ENCODE measurements around the gene FBL. TPM values are rescaled to one million over a fixed set of nuclear protein-coding genes. Genes with fewer than 3 reads are reported as not detected.

The FBL gene
- total RNA-seq, 1 experiment from 2014 or later, result 186 TPM

DNA sequence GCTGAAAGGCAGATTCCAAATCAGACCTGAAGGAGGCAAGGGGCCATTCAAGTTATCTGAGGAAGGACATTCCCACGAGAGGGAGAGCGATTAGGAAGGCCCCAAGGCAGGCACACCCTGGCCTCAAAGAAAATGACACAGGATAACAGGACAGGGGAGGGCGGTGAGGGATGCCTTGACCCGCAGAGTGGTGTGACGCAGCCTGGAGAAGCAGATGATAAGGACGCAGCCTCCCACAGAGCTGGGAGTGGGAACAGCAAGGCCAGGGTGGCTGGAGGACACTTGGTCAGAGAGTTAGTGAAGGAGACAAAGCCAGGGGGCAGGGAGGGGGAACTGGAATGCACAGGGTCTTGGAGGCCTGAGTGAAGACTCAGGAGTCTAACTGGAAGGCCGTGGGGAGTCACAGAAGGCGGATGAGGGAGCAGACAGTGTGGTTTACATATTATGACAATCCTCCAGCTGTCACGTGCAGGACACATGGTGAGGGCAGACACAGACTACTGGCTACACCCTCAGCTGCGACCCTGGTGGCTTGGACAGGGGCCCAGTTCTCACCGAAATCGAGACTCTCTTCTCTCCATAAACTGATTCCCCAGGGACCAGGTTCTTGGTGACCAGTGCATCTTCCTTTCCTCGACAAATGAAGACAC, 6.4 kb downstream of the FBL start:
- Histone ChIP-seq H3K27me3 (ENCODE audit: low read length) (no peaks in the 10 kb centered on the region), H2AFZ (ENCODE audit: low read length) (no peak overlapping the region), H4K20me1 (ENCODE audit: low read length) (peaks cover 38% of the 10 kb centered on the region), H3K79me2 (ENCODE audit: low read length) (peaks cover 57% of the 10 kb centered on the region), H3K4me2 (ENCODE audit: low read length) (no peak overlapping the region), H3K4me1 (ENCODE audit: insufficient read depth, low read length) (peaks cover 24% of the 10 kb centered on the region), H3K27ac (ENCODE audit: low read length) (no peak overlapping the region), H3K36me3 (ENCODE audit: low read depth, low read length) (peaks cover 39% of the 10 kb centered on the region), H3K9ac (ENCODE audit: low read length) (no peak overlapping the region), H3F3A (ENCODE audit: low read length, unreplicated experiment) (no peaks in the 10 kb centered on the region), H3K9me3 (ENCODE audit: low read length) (no peaks in the 10 kb centered on the region), H3K4me3 (ENCODE audit: low read length) (no peak overlapping the region), H3K9me2 (replicated peaks; ENCODE audit: low read length) (no peaks in the 10 kb centered on the region)
- no peak for ATAC-seq
- no peak for DNase-seq
- ChIA-PET CTCF (no interaction called here), POLR2A (ENCODE audit: unreplicated experiment) (no interaction called here)
- BruUV-seq (replicated peaks), result no TSS peak
- intact Hi-C loops (cut with micrococcal nuclease), result no loop called here
- TF ChIP-seq EZH2phosphoT487 (IDR thresholded peaks at IDR 0.05; ENCODE audit: borderline replicate concordance, low read length), result no peak
- TF ChIP-seq, protein P1, sequence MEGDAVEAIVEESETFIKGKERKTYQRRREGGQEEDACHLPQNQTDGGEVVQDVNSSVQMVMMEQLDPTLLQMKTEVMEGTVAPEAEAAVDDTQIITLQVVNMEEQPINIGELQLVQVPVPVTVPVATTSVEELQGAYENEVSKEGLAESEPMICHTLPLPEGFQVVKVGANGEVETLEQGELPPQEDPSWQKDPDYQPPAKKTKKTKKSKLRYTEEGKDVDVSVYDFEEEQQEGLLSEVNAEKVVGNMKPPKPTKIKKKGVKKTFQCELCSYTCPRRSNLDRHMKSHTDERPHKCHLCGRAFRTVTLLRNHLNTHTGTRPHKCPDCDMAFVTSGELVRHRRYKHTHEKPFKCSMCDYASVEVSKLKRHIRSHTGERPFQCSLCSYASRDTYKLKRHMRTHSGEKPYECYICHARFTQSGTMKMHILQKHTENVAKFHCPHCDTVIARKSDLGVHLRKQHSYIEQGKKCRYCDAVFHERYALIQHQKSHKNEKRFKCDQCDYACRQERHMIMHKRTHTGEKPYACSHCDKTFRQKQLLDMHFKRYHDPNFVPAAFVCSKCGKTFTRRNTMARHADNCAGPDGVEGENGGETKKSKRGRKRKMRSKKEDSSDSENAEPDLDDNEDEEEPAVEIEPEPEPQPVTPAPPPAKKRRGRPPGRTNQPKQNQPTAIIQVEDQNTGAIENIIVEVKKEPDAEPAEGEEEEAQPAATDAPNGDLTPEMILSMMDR (conservative IDR thresholded peaks at IDR 0.05; ENCODE audit: low read depth, low read length), result no peak
- no peak for TF ChIP-seq EZH2 (IDR thresholded peaks at IDR 0.05; ENCODE audit: low read length, unreplicated experiment)

DNA sequence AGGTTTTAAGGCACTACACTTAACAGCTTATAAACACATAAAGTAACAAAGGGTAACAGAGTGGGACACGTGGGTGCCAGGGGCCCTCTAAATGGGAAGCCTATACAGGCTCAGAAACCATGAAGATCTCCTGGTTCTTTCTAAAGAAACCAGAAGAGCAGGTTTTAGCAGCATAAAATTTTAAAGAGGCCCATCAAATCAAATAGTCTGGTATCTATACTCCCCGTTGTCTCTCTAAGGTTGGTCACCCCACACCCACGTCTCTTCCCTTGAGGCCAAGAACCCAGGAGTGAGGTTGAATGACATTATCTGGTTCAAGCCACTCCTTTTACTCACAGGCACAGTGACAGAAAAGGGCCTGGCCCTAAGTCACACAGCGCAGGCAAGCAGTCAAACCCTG, 7.6 kb downstream of the FBL start:
- Histone ChIP-seq H3K36me3 (ENCODE audit: low read depth, low read length) (peaks cover 46% of the 10 kb centered on the region), H2AFZ (ENCODE audit: low read length) (no peak overlapping the region), H3K79me2 (ENCODE audit: low read length) (peaks cover 45% of the 10 kb centered on the region)

DNA sequence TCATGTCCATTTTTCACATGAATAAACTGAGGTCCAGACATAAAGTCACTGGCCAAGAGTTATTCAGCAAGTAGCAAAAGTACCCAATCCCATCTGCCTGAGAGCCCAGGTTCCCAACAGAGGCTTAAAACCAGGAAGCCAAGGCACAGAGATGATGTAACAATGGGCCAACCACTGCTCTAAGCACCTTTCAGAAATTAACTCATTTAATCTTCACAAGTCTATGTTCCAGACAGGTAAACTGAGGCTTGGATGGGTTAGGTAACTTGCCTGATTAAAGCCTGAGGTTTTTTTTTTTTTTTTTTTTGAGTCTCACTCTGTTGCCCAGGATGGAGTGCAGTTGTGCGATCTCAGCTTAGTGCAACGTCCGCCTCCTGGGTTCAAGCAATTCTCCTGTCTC, 8.2 kb downstream of the FBL start:
- intact Hi-C loops (cut with micrococcal nuclease), result no loop called here
- CTCF ChIA-PET, result no interaction called here
- Histone ChIP-seq H3K36me3 (ENCODE audit: low read depth, low read length) (peaks cover 46% of the 10 kb centered on the region), H3K9ac (ENCODE audit: low read length) (no peak overlapping the region), H3K27ac (ENCODE audit: low read length) (no peak overlapping the region), H4K20me1 (ENCODE audit: low read length) (peaks cover 20% of the 10 kb centered on the region), H3K4me2 (ENCODE audit: low read length) (no peak overlapping the region), H3K4me3 (ENCODE audit: low read length) (no peak overlapping the region), H3K27me3 (ENCODE audit: low read length) (no peaks in the 10 kb centered on the region), H3K4me1 (ENCODE audit: insufficient read depth, low read length) (peaks cover 11% of the 10 kb centered on the region), H3K79me2 (ENCODE audit: low read length) (peaks cover 39% of the 10 kb centered on the region), H3F3A (ENCODE audit: low read length, unreplicated experiment) (no peaks in the 10 kb centered on the region), H2AFZ (ENCODE audit: low read length) (no peak overlapping the region), H3K9me3 (ENCODE audit: low read length) (no peaks in the 10 kb centered on the region), H3K9me2 (replicated peaks; ENCODE audit: low read length) (no peaks in the 10 kb centered on the region)
- TF ChIP-seq EZH2phosphoT487 (IDR thresholded peaks at IDR 0.05; ENCODE audit: borderline replicate concordance, low read length) (no peak), EZH2 (IDR thresholded peaks at IDR 0.05; ENCODE audit: low read length, unreplicated experiment) (no peak)
- TF ChIP-seq, protein P1 (conservative IDR thresholded peaks at IDR 0.05; ENCODE audit: low read depth, low read length), result no peak
- ATAC-seq (no peak), DNase-seq (no peak)
- no TSS peak for BruUV-seq (replicated peaks)
- POLR2A ChIA-PET (ENCODE audit: unreplicated experiment), result no interaction called here

More for the DNA sequence above, 7.6 kb downstream of the FBL start:
- ATAC-seq, result no peak
- Histone ChIP-seq H3K9me3 (ENCODE audit: low read length) (no peaks in the 10 kb centered on the region), H3K4me2 (ENCODE audit: low read length) (no peak overlapping the region), H3K27me3 (ENCODE audit: low read length) (no peaks in the 10 kb centered on the region), H3K27ac (ENCODE audit: low read length) (no peak overlapping the region), H3K4me3 (ENCODE audit: low read length) (no peak overlapping the region), H3F3A (ENCODE audit: low read length, unreplicated experiment) (no peaks in the 10 kb centered on the region), H3K9ac (ENCODE audit: low read length) (no peak overlapping the region), H4K20me1 (ENCODE audit: low read length) (peaks cover 26% of the 10 kb centered on the region), H3K9me2 (replicated peaks; ENCODE audit: low read length) (no peaks in the 10 kb centered on the region), H3K4me1 (ENCODE audit: insufficient read depth, low read length) (peaks cover 17% of the 10 kb centered on the region)
- ChIA-PET CTCF (no interaction called here), POLR2A (ENCODE audit: unreplicated experiment) (no interaction called here)
- DNase-seq, result no peak
- no TSS peak for BruUV-seq (replicated peaks)
- TF ChIP-seq, protein P1 (conservative IDR thresholded peaks at IDR 0.05; ENCODE audit: low read depth, low read length), result no peak
- no peak for TF ChIP-seq EZH2phosphoT487 (IDR thresholded peaks at IDR 0.05; ENCODE audit: borderline replicate concordance, low read length)
- intact Hi-C loops (cut with micrococcal nuclease), result no loop called here

All from PC-3 (cell line).